Activated CD4-positive, alpha-beta T cell treated with anti-CD3 and anti-CD28 coated beads, Interleukin-2, Interleukin-4, amounts not matched to agents 100 ng/mL and 50 ng/mL, durations not matched to agents 16 hours and 8 hours (primary cell): ENCODE data around the gene TSEN2.
"Not testable (repeated sequence)": the region's sequence is repeated elsewhere in the genome, so short reads cannot be mapped to it uniquely, and the experiment has no call there.

Experiments used
- DNase-seq: peaks from one replicate; pipeline ENCODE4 v3.0.0-alpha.2; 2020; ENCODE audit warnings: low spot score

TSEN2 gene

GRCh38 chr3:12503126-12503957, 19.1 kb downstream of the TSEN2 start:
- no peak for DNase-seq

- DNase-seq: no peak
Observed at GRCh38 chr3:12506201-12506709, 22.0 kb downstream of the TSEN2 start.

- DNase-seq: no peak
Observed at GRCh38 chr3:12507591-12508281, 23.5 kb downstream of the TSEN2 start.

GRCh38 chr3:12508291-12508700, 24.0 kb downstream of the TSEN2 start:
- no peak for DNase-seq

- no peak for DNase-seq
Observed at GRCh38 chr3:12509466-12509865, 25.2 kb downstream of the TSEN2 start.

GRCh38 chr3:12512534-12513118, 28.3 kb downstream of the TSEN2 start:
- no peak for DNase-seq

- no peak for DNase-seq
Observed at GRCh38 chr3:12513694-12514446, 29.6 kb downstream of the TSEN2 start.

GRCh38 chr3:12515631-12516030, 31.4 kb downstream of the TSEN2 start:
- no peak for DNase-seq

GRCh38 chr3:12516873-12517272, 32.6 kb downstream of the TSEN2 start:
- DNase-seq: no peak

- DNase-seq: no peak
Observed at GRCh38 chr3:12518261-12519028, 34.2 kb downstream of the TSEN2 start.

- no peak for DNase-seq
Observed at GRCh38 chr3:12521010-12521409, 36.7 kb downstream of the TSEN2 start.

GRCh38 chr3:12522721-12523120, 38.4 kb downstream of the TSEN2 start:
- no peak for DNase-seq

- DNase-seq: no peak
Observed at GRCh38 chr3:12527757-12528143, 43.5 kb downstream of the TSEN2 start.

GRCh38 chr3:12532182-12532581, 47.9 kb downstream of the TSEN2 start:
- DNase-seq: no peak

- no peak for DNase-seq
Observed at GRCh38 chr3:12536423-12536822, 52.1 kb downstream of the TSEN2 start.

- no peak for DNase-seq
Observed at GRCh38 chr3:12541625-12542024, 57.3 kb downstream of the TSEN2 start.

- DNase-seq: not testable (repeated sequence)
Observed at GRCh38 chr3:12543497-12543896, 59.2 kb downstream of the TSEN2 start.

GRCh38 chr3:12544652-12545472, 60.6 kb downstream of the TSEN2 start:
- DNase-seq: no peak

- DNase-seq: no peak
Observed at GRCh38 chr3:12545473-12545791, 61.2 kb downstream of the TSEN2 start, which contains the start of gene MKRN2OS. Gene MKRN2OS (minus strand): TSS chr3:12545499. CDS start chr3:12545464, 35 bp downstream.

GRCh38 chr3:12549971-12550760, 65.9 kb downstream of the TSEN2 start:
- no peak for DNase-seq
